ENCODE data around the gene ZNF107.
"Not testable (repeated sequence)": the region's sequence is repeated elsewhere in the genome, so short reads cannot be mapped to it uniquely, and the experiment has no call there.

The ZNF107 gene

DNA sequence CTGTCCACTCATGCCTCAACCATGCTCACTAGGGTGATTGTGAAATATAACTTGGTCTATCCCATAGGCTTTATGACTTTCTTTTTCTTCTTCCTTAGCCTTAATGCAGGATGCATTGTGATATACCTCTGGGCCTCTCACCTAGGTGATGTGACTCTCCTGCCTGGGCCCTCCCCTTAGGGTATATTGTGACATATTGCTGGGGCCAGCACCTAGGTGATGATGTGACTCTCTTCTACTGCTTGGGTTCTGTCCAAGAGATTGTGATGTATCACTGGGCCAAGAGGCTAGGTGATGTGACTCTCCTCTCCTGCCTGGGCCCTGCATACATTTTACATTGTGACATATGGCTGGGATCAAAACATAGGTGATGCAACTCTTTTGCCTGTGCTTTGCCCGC lies 14.7 kb upstream of the ZNF107 start:
- DNase-seq = no peak

DNA sequence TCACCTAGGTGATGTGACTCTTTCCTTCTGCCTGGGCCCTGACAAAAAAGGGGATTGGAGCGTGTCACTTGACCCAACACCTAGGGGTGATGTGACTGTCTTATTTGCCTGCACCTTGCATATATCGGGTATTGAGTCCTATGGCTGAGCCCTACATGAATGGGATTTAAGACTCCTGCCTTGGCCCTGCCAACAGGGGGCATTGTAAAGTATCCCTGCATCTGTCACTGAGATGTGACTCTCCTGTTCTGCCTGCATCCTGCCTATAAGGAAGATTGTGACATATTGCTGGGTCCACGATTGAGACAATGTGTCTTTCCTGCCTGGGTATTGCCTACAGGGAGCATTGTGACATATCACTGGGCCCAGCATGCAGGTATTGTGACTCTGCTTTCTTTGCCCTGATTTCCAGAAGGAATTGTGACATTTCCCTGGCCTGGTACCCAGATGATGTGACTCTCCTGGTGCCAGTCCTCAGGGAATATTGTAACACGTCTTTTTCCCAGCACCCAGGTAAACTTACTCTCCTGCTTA lies 14.2 kb upstream of the ZNF107 start:
- DNase-seq = no peak

DNA sequence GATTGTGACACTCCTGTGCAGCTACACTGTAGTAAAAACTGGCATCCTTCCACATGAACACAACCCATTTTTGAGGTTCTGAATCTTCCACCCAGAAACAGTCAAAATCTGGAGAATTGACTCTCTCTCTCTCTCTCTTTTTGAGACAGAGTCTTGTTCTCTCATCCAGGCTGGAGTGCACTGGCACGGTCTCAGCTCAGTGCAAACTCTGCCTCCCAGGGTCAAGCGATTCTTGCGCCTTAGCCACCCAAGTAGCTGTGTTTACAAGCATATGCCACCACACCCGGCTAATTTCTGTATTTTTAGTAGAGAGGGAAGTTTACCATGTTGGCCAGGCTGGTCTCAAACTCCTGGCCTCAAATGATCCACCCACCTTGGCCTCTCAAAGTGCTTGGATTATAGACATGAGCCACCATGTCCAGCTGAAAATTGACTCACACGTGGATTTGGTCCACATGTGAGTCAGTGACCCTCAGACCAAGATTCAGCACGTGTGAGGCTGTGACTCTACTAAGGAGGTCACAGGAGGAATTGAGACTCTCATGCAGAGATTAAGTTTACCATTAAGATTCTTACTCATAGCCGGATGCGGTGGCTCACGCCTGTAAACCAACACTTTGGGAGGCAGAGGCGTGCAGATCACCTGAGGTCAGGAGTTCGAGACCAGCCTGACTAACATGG lies 12.1 kb upstream of the ZNF107 start:
- DNase-seq = no peak

DNA sequence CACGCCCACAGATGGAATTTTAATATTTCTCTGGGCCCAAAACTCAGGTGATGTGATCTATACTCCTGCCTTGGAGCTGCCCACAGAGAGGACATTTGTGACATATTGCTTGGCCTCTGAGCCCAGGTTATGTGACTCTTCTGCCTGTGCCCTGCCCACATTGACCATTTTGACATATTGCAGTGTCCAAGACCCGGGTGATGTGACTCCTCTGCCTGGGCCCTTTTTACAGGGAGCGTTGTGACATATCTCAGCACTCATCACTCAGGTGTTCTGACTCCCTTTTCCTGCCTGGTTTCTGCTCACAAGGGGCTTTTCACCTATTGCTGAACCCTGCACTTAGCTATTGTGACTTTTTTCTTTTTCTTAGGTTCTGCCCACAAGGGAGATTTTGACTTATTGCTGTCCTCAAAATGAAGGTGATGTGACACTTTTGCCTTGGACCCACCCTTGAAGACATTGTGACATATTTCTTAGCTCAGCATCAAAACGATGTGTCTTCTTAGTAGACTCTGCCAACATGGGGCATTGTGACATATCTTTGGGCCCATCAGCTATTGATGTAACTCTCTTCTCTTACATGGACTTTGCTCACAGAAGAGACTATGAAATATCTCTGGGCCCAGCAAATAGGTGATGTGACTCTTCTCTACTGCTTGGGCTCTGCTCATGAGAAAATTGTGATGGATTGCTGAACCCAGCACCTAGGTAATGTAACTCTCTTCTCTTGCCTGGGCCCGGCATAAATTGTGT lies 11.0 kb upstream of the ZNF107 start:
- DNase-seq = no peak

GRCh38 chr7:64655811-64656210 lies 10.1 kb upstream of the ZNF107 start:
- no peak for DNase-seq

GRCh38 chr7:64656489-64656888 lies 9.4 kb upstream of the ZNF107 start:
- no peak for DNase-seq

DNA sequence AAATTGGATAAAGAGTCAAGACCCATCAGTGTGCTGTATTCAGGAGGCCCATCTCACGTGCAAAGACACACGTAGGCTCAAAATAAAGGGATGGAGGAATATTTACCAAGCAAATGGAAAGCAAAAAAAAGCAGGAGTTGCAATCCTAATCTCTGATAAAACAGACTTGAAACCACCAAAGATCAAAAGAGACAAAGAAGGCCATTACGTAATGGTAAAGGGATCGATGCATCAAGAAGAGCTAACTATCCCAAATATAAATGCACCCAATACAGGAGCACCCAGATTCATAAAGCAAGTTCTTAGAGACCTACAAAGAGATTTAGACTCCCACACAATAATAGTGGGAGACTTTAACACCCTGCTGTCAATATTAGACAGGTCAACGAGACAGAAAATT lies 3.8 kb upstream of the ZNF107 start:
- DNase-seq = not testable (repeated sequence)

DNA sequence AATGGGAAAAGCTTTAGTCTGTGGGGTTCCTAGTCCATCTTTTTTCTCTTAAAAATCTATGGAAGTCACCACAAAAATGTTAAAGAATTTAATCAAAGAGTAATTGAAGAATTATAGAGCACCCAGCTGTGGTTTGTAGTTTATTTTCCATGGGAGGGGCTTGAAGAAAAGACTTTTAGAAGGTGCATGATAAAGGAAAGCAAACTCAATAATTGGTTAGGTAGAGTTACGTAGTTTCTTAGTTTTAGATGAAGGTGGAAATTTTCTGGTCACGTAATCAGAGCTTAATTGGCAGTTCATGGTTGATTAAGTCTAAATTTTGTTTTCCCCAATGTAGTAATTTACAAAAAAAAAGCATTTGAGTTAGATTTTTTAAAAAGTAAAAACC lies 724 bp downstream of the ZNF107 start:
- DNase-seq = no peak

GRCh38 chr7:64667311-64667710 lies 1.4 kb downstream of the ZNF107 start:
- DNase-seq = no peak

GRCh38 chr7:64672414-64672813 lies 6.5 kb downstream of the ZNF107 start:
- DNase-seq = no peak

- no peak for DNase-seq
These were observed 19.2 kb downstream of the ZNF107 start for GRCh38 chr7:64685091-64685490.

- DNase-seq = no peak
These were observed 19.8 kb downstream of the ZNF107 start for GRCh38 chr7:64685741-64686140.

DNA sequence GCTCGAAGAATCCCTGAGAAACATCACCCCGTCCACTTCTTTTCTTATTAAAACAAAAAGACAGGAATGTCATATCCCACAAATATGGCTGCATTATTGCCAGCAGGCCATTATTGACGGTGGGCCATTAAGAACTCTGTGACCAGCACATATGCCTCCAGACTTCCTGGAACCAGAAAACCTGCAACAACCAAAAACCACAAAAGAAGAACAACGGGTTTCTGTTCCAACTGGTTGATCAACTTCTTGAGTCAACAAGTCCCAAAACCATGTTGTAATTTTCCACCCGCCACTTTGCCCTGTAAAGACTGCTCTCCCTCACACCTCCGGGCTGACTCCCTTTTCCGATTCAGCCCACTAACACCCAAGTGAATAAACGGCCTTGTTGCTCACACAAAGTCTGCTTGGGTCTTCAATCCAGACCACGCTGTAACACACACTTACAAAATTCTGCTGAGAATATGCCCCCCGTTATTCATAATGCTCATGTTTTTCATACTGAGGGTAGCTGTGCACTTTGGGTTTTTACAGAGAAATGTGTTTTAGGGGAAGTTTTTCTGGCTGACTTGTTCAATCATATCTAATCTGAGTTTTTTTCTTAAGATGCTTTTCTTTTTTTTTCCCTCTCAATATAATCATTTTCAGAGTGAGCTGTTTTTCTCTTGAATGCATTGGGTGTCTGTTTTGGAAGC lies 20.7 kb downstream of the ZNF107 start:
- DNase-seq = peak in 1 of 2 experiments; percentile 35

DNA sequence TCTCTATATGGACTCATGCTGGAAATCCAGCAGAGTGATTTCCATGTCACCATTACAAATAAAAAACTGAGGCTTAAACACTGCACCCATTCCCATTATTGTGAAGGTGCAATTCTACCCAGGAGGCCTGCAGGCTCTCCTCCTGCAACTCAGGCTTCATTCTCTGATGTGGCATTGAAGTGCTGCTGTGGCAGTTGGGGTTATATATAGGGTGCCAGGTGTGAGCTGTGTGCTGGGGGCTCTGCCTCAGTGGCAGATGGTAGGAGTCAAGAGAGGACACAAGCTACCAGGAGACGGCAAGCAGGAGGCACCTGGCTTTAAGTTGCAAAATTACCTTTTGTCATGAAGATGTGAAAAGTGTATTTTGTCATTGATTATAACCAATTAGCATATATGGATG lies 21.3 kb downstream of the ZNF107 start:
- DNase-seq = no peak

DNA sequence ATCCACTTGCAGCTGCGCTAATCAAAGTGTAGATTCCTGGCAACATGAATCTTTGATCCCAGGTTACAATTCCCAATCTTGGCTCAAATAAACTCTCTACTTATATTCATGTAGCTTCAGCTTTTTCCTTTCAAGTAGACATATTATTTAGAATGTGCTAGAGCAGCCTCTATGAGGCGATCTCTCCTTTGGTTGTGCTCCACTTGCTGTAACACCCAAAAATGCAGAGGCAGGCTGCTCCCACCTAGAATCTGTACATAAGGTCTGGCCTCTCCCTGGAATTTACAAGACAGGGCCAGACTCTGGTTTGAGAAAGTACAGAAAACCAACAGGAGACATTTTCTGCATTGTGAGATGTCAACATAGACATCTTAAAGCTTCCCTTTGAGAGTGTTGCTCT lies 23.1 kb downstream of the ZNF107 start:
- no peak for DNase-seq

- DNase-seq = no peak
These were observed 25.9 kb downstream of the ZNF107 start for GRCh38 chr7:64691831-64692230.

DNA sequence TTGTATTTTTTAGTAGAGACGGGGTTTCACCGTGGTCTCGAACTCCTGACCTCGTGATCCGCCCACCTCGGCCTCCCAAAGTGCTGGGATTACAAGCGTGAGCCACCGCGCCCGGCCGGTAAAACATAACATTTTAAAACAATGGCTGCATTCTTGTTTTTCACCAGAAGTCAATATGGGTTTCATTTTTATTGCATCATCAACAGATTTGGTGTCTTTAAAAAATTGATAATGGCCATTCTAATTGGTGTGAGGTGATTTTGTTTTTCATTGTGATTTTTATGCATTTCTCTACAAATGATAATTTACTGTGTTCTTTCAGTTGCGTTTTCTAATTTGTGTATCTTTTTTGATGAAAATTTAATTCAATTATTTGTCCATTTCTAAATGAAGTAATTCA lies 31.9 kb downstream of the ZNF107 start:
- DNase-seq = not testable (repeated sequence)

- DNase-seq = no peak
These were observed 40.8 kb downstream of the ZNF107 start for GRCh38 chr7:64706625-64707292.

DNA sequence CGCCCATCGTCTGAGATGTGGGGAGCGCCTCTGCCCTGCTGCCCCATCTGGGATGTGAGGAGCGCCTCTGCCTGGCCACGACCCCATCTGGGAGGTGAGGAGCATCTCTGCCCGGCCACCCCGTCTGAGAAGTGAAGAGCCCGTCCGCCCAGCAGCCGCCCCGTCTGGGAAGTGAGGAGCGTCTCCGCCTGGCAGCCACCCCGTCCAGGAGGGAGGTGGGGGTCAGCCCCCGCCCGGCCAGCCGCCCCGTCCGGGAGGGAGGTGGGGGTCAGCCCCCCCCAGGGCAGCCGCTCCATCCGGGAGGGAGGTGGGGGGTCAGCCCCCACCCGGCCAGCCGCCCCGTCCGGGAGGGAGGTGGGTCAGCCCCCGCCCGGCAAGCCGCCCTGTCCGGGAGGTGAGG lies 52.0 kb downstream of the ZNF107 start:
- DNase-seq = not testable (repeated sequence)

GRCh38 chr7:64729089-64729848 lies 63.3 kb downstream of the ZNF107 start:
- DNase-seq = no peak

GRCh38 chr7:64733550-64734240 lies 67.8 kb downstream of the ZNF107 start:
- DNase-seq = no peak

- DNase-seq = no peak
These were observed 70.6 kb downstream of the ZNF107 start for GRCh38 chr7:64736575-64736974.
